ENCODE data around the gene AMPD3. TPM values are rescaled to one million over a fixed set of nuclear protein-coding genes. Genes with fewer than 3 reads are reported as not detected.

AMPD3 gene
- total and polyA plus RNA-seq, 2 donors (not counting 1 experiment from before 2014, with no cell fraction given), result 40.1 to 85.5 TPM

DNA sequence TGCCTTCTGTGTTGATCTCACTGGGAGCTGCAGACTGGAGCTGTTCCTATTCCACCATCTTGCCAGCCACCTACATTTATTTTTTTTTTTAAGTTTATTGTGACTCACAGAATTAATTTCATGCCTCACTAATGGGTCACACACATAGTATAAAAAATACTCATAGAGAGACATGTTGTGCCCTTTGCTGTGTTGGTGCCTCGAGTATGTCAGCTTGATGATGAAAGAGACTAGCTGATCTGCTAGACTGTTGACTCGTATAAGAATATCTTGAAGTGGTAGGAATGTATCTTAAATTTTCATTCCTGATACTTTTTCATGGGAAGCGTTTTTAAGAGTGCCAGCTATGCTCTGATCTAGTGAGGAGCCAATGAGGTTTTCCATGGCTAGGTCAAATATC is 28.6 kb upstream of the AMPD3 start:
- no peaks in the 10 kb centered on the region for H3K9me3 Mint-ChIP-seq (ENCODE audit: insufficient read depth)
- ChIA-PET CTCF (interaction anchor here (0.7 to 2.6 kb wide), 3 partner anchors 13 to 231 kb away, joined by 3 to 7 read pairs (median 6); no protein-coding TSS in a partner anchor), POLR2A (no interaction called here)
- no peak overlapping the region for H2AFZ ChIP-seq (ENCODE audit: insufficient read depth, low read depth, low read length, poor library complexity, severe bottlenecking)
- H3K27ac Mint-ChIP-seq, result no peak overlapping the region
- H3K27me3 Mint-ChIP-seq, result peaks cover 6% of the 10 kb centered on the region
- WGBS (ENCODE audit: insufficient coverage), result 83% methylated on average over 2 of the region's 3 CpGs
- peaks cover 0 to 4% (median 0%) of the 10 kb centered on the region in 4 experiments for H3K27me3 ChIP-seq (replicated peaks in 1 of 4; ENCODE audit: control extremely low read depth in 1 of 4, control insufficient read depth in 3 of 4, insufficient read depth in 4 of 4, low read length in 3 of 4)
- no peaks in the 10 kb centered on the region for H3K4me1 ChIP-seq (ENCODE audit: control insufficient read depth in 2 of 2, insufficient read depth in 2 of 2, low read length in 2 of 2)
- H3K9ac ChIP-seq (ENCODE audit: low read length), result no peak overlapping the region
- H4K20me1 ChIP-seq (ENCODE audit: control insufficient read depth, insufficient read depth, low read length, poor library complexity, severe bottlenecking), result no peaks in the 10 kb centered on the region
- H3K36me3 ChIP-seq (replicated peaks in 1 of 2; ENCODE audit: control extremely low read depth in 1 of 2, control insufficient read depth in 1 of 2, extremely low read depth in 1 of 2, insufficient read depth in 2 of 2, low read length in 1 of 2), result no peaks in the 10 kb centered on the region
- H3K27ac ChIP-seq (ENCODE audit: low read length in 2 of 2), result no peak overlapping the region
- TF ChIP-seq EZH2 (IDR thresholded peaks at IDR 0.05; ENCODE audit: borderline replicate concordance, insufficient read depth, low read depth, low read length, poor library complexity, severe bottlenecking) (no peak), CTCF (IDR thresholded peaks at IDR 0.05) (no peak)
- intact Hi-C loops (cut with micrococcal nuclease), result no loop called here
- ATAC-seq (ENCODE audit: low read depth), result no peak
- no peak overlapping the region for H3K4me3 ChIP-seq (ENCODE audit: control extremely low read depth in 1 of 5, extremely low read depth in 1 of 5, insufficient read depth in 1 of 5, low read depth in 2 of 5, low read length in 4 of 5)
- H3K9me3 ChIP-seq (ENCODE audit: control extremely low read depth in 1 of 3, control insufficient read depth in 2 of 3, insufficient read depth in 1 of 3, low read length in 2 of 3), result peaks cover 2 to 10% (median 2%) of the 10 kb centered on the region in 3 donors
- no peak for DNase-seq
- no peaks in the 10 kb centered on the region for H3K4me1 Mint-ChIP-seq
- H3K79me2 ChIP-seq (ENCODE audit: control insufficient read depth, insufficient read depth, low read length), result no peaks in the 10 kb centered on the region
- H3K4me3 Mint-ChIP-seq, result no peak overlapping the region
- no peak overlapping the region for H3K4me2 ChIP-seq (replicated peaks; ENCODE audit: low read depth, low read length, poor library complexity, severe bottlenecking)

- no peak for TF ChIP-seq CTCF (IDR thresholded peaks at IDR 0.05)
- no peak for TF ChIP-seq EZH2 (IDR thresholded peaks at IDR 0.05; ENCODE audit: borderline replicate concordance, insufficient read depth, low read depth, low read length, poor library complexity, severe bottlenecking)
- POLR2A ChIA-PET, result interaction anchor here (1.3 kb wide), 1 partner anchor 922 kb away, joined by 3 read pairs; no protein-coding TSS in a partner anchor
- no peaks in the 10 kb centered on the region for H3K4me1 Mint-ChIP-seq
- Histone ChIP-seq H3K9me3 (ENCODE audit: control extremely low read depth in 1 of 3, control insufficient read depth in 2 of 3, insufficient read depth in 1 of 3, low read length in 2 of 3) (peaks cover 5 to 10% (median 5%) of the 10 kb centered on the region in 3 donors), H3K4me1 (ENCODE audit: control insufficient read depth in 2 of 2, insufficient read depth in 2 of 2, low read length in 2 of 2) (no peaks in the 10 kb centered on the region), H3K9ac (ENCODE audit: low read length) (no peak overlapping the region), H3K4me3 (ENCODE audit: control extremely low read depth in 1 of 5, extremely low read depth in 1 of 5, insufficient read depth in 1 of 5, low read depth in 2 of 5, low read length in 4 of 5) (no peak overlapping the region), H3K27ac (ENCODE audit: low read length in 2 of 2) (no peak overlapping the region), H2AFZ (ENCODE audit: insufficient read depth, low read depth, low read length, poor library complexity, severe bottlenecking) (no peak overlapping the region), H3K4me2 (replicated peaks; ENCODE audit: low read depth, low read length, poor library complexity, severe bottlenecking) (no peak overlapping the region), H3K79me2 (ENCODE audit: control insufficient read depth, insufficient read depth, low read length) (no peaks in the 10 kb centered on the region), H3K36me3 (replicated peaks in 1 of 2; ENCODE audit: control extremely low read depth in 1 of 2, control insufficient read depth in 1 of 2, extremely low read depth in 1 of 2, insufficient read depth in 2 of 2, low read length in 1 of 2) (no peaks in the 10 kb centered on the region), H4K20me1 (ENCODE audit: control insufficient read depth, insufficient read depth, low read length, poor library complexity, severe bottlenecking) (no peaks in the 10 kb centered on the region), H3K27me3 (replicated peaks in 1 of 4; ENCODE audit: control extremely low read depth in 1 of 4, control insufficient read depth in 3 of 4, insufficient read depth in 4 of 4, low read length in 3 of 4) (peaks cover 0 to 4% (median 0%) of the 10 kb centered on the region in 4 experiments)
- DNase-seq (no peak), ATAC-seq (ENCODE audit: low read depth) (no peak)
- H3K9me3 Mint-ChIP-seq (ENCODE audit: insufficient read depth), result no peaks in the 10 kb centered on the region
- intact Hi-C loops (cut with micrococcal nuclease), result no loop called here
- peaks cover 6% of the 10 kb centered on the region for H3K27me3 Mint-ChIP-seq
- H3K27ac Mint-ChIP-seq, result no peak overlapping the region
- CTCF ChIA-PET, result interaction anchor here (1.0 to 2.7 kb wide), 3 partner anchors 15 to 137 kb away, joined by 3 to 13 read pairs (median 3); no protein-coding TSS in a partner anchor
- WGBS (ENCODE audit: insufficient coverage), result no CpG with 5 or more reads among the region's 1 CpG
- H3K4me3 Mint-ChIP-seq, result no peak overlapping the region
These were observed 26.6 kb upstream of the AMPD3 start for GRCh38 chr11:10428453-10428852.
